ENCODE measurements around the gene SARM1. TPM values are rescaled to one million over a fixed set of nuclear protein-coding genes. Genes with fewer than 3 reads are reported as not detected.

SARM1 gene
- total and polyA plus RNA-seq, 2 of the 8 experiments (the other 6 are each of a cell fraction or from before 2014, with no cell fraction given) = 5.8 to 9.2 TPM

DNA sequence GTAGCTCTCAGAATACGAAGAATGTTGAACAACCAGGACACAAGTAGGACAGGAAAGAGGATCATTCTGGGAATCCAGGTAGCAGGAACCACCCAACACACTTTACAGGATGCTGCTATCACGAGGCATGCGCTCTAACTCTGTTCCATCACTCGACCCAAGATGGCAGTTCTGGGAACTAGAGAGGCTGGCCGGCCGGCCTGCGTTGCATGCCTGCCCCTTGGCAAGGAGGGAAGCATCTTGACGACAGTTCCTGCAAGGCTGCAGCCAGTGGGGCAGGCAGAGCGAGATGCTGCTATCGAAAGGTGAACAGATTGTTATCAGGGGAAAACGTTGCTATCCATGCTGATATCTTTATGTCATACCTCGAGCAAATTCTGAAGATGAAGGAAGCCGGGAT is 53.7 kb downstream of the SARM1 start:
- no peak overlapping the region for H3K4me2 ChIP-seq (ENCODE audit: insufficient read depth in 1 of 2, low read depth in 2 of 2, low read length in 2 of 2)
- FAIRE-seq (no peak), DNase-seq (ENCODE audit: low read depth in 1 of 2, low spot score in 2 of 2) (no peak)
- POLR2A ChIA-PET (ENCODE audit: partially characterized antibody) = interaction anchor here (1.0 to 1.4 kb wide), 2 partner anchors 19 to 80 kb away, joined by 3 read pairs; partner anchors contain the start of gene SLC46A1
- H4K8ac ChIP-seq (ENCODE audit: extremely low read depth, insufficient read depth, low read length) = no peak overlapping the region
- no peak overlapping the region for H3K9ac ChIP-seq (replicated peaks in 1 of 4; ENCODE audit: extremely low read depth in 1 of 4, low read depth in 3 of 4, low read length in 3 of 4)
- no peaks in the 10 kb centered on the region; a peak in 1 of 7 replicates for H3K4me1 ChIP-seq (replicated peaks in 1 of 4; ENCODE audit: control insufficient read depth in 3 of 4, insufficient read depth in 4 of 4, low read length in 3 of 4)
- no peak overlapping the region for H2BK15ac ChIP-seq (ENCODE audit: low read length)
- H3K23me2 ChIP-seq (ENCODE audit: low read depth, low read length) = no peaks in the 10 kb centered on the region
- H3K23ac ChIP-seq (ENCODE audit: insufficient read length) = no peak overlapping the region
- no peak overlapping the region for H3K18ac ChIP-seq (ENCODE audit: extremely low read depth, low read length)
- no peak overlapping the region for H2BK20ac ChIP-seq (ENCODE audit: low read length)
- 82% methylated on average over 13 of the region's 13 CpGs; no CpG with 5 or more reads in 1 of the 2 experiments for WGBS, 2 experiments (ENCODE audit: extremely low coverage in 1 of 2, insufficient coverage in 1 of 2, insufficient read length in 1 of 2, insufficient replicate concordance in 2 of 2, low coverage in 1 of 2, low lambda C conversion rate in 2 of 2, missing lambda C conversion rate in 1 of 2)
- H3K79me2 ChIP-seq (ENCODE audit: control insufficient read depth in 1 of 2, insufficient read depth in 2 of 2, low read length in 2 of 2) = no peaks in the 10 kb centered on the region
- H2AK5ac ChIP-seq (ENCODE audit: low read depth, low read length) = no peak overlapping the region
- H3K36me3 ChIP-seq (ENCODE audit: control insufficient read depth in 2 of 4, insufficient read depth in 4 of 4, low read length in 3 of 4) = no peaks in the 10 kb centered on the region
- H4K91ac ChIP-seq (replicated peaks; ENCODE audit: insufficient read length, low read length) = no peak overlapping the region
- H4K5ac ChIP-seq (ENCODE audit: insufficient read length, low read depth, low read length) = no peak overlapping the region
- no peaks in the 10 kb centered on the region for H3K9me3 ChIP-seq (ENCODE audit: insufficient read depth in 2 of 2, low read depth in 1 of 2, low read length in 1 of 2)
- no peak overlapping the region for H2AFZ ChIP-seq (ENCODE audit: low read length)
- no peak overlapping the region for H3K4me3 ChIP-seq (ENCODE audit: extremely low read depth in 1 of 4, insufficient read depth in 2 of 4, low read depth in 3 of 4, low read length in 4 of 4)
- no peak overlapping the region for H3K56ac ChIP-seq (replicated peaks; ENCODE audit: insufficient read length, low read depth, low read length)
- H2BK5ac ChIP-seq (ENCODE audit: low read depth, low read length) = no peak overlapping the region
- no peak overlapping the region for H3K4ac ChIP-seq (replicated peaks; ENCODE audit: insufficient read length, low read depth, low read length)
- CTCF ChIA-PET (ENCODE audit: partially characterized antibody) = interaction anchor here (0.6 to 2.9 kb wide), 11 partner anchors 9 to 537 kb away, joined by 3 to 22 read pairs (median 4); partner anchors contain the start of gene VTN
- H2BK120ac ChIP-seq (replicated peaks; ENCODE audit: low read depth, low read length) = no peak overlapping the region
- H2BK12ac ChIP-seq (ENCODE audit: low read depth, low read length) = no peak overlapping the region
- H3K27me3 ChIP-seq (replicated peaks in 1 of 4; ENCODE audit: control insufficient read depth in 3 of 4, extremely low read depth in 1 of 4, insufficient read depth in 3 of 4, low read length in 3 of 4) = no peaks in the 10 kb centered on the region
- H3K27ac ChIP-seq (ENCODE audit: low read depth, low read length) = no peak overlapping the region
- H3K79me1 ChIP-seq (ENCODE audit: low read depth, low read length) = no peaks in the 10 kb centered on the region
- no peaks in the 10 kb centered on the region for H4K20me1 ChIP-seq (replicated peaks in 1 of 2; ENCODE audit: control insufficient read depth in 1 of 2, insufficient read depth in 2 of 2, low read length in 2 of 2)
- no peak overlapping the region for H3K14ac ChIP-seq (ENCODE audit: insufficient read length)
- no peak for TF ChIP-seq KDM1A (IDR thresholded peaks at IDR 0.05; ENCODE audit: borderline replicate concordance, low read length)
- TF ChIP-seq CBX8 (IDR thresholded peaks at IDR 0.05; ENCODE audit: borderline replicate concordance, low read depth, low read length) = no peak
- TF ChIP-seq, protein P1, sequence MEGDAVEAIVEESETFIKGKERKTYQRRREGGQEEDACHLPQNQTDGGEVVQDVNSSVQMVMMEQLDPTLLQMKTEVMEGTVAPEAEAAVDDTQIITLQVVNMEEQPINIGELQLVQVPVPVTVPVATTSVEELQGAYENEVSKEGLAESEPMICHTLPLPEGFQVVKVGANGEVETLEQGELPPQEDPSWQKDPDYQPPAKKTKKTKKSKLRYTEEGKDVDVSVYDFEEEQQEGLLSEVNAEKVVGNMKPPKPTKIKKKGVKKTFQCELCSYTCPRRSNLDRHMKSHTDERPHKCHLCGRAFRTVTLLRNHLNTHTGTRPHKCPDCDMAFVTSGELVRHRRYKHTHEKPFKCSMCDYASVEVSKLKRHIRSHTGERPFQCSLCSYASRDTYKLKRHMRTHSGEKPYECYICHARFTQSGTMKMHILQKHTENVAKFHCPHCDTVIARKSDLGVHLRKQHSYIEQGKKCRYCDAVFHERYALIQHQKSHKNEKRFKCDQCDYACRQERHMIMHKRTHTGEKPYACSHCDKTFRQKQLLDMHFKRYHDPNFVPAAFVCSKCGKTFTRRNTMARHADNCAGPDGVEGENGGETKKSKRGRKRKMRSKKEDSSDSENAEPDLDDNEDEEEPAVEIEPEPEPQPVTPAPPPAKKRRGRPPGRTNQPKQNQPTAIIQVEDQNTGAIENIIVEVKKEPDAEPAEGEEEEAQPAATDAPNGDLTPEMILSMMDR (IDR thresholded peaks at IDR 0.05; ENCODE audit: control extremely low read depth in 1 of 3, insufficient read depth in 1 of 3, low read depth in 1 of 3, low read length in 3 of 3) = no peak
- no peak for TF ChIP-seq CBX5 (IDR thresholded peaks at IDR 0.05; ENCODE audit: low read depth, low read length)
- no peak for TF ChIP-seq SIN3A (conservative IDR thresholded peaks at IDR 0.05 in 1 of 2, IDR thresholded peaks at IDR 0.05 in 1 of 2; ENCODE audit: low read depth in 1 of 2, low read length in 2 of 2)
- no peak for TF ChIP-seq TEAD4 (IDR thresholded peaks at IDR 0.05; ENCODE audit: low read depth, low read length)
- no peak for TF ChIP-seq GTF2F1 (IDR thresholded peaks at IDR 0.05; ENCODE audit: borderline replicate concordance, low read depth, low read length)
- no peak for TF ChIP-seq HDAC6 (IDR thresholded peaks at IDR 0.05; ENCODE audit: low read depth, low read length)
- TF ChIP-seq SUZ12 (IDR thresholded peaks at IDR 0.05; ENCODE audit: low read length) = no peak
- no peak for TF ChIP-seq RNF2 (IDR thresholded peaks at IDR 0.05; ENCODE audit: borderline replicate concordance, low read depth, low read length, missing control alignments, poor library complexity, severe bottlenecking)
- TF ChIP-seq RBBP5 (IDR thresholded peaks at IDR 0.05; ENCODE audit: borderline replicate concordance, low read depth, low read length) = no peak

Data from H1 (cell line).